GM12891 (cell line): ENCODE data around the gene PCDHB16.

Experiments used
- POLR2A ChIP-seq: IDR thresholded peaks from 2 replicates; pipeline ENCODE4 v1.6.1; 2011; ENCODE audit warnings: low read depth, low read length, control low read depth
- POLR2AphosphoS5 ChIP-seq: IDR thresholded peaks from 2 replicates; pipeline ENCODE4 v1.6.1; 2011; ENCODE audit warnings: low read depth, low read length, control low read depth
- POU2F2 ChIP-seq: IDR thresholded peaks from 2 replicates; pipeline ENCODE4 v1.6.1; 2011; ENCODE audit warnings: low read depth, mild to moderate bottlenecking, control low read depth, low read length, moderate library complexity

DNA sequence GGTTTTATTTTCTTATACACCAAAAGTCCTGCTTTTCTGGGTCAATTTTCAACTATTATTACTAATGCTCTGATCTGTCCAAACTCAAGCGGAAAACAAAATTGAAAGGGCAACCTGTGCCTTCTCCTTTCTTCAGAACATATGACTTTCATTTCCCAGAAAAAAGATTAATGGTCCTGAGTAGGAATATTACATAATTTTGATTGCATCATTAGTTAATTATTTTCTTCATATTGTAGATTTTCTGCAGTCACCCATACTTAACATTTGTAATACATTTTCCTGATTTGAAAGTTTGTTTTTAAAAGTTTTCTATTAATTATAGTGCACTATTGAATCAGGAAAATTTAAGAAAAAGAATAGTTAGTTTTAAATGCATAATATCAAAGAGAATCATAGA, 6.3 kb upstream of the PCDHB16 start:
- no peak for TF ChIP-seq POLR2AphosphoS5
- no peak for TF ChIP-seq POLR2A
- TF ChIP-seq POU2F2: no peak
